Panc1 (cell line): ENCODE data around the gene PAPOLB.

Experiments used
- CTCF ChIP-seq: fragments of 450-650 bp; IDR thresholded peaks from 2 replicates; pipeline ENCODE4 v1.5.1; 2017; ENCODE audit warnings: mild to moderate bottlenecking
- POLR2AphosphoS5 ChIP-seq: IDR thresholded peaks from 2 replicates; pipeline ENCODE4 v1.6.1; 2012; ENCODE audit warnings: mild to moderate bottlenecking, low read depth, low read length, moderate library complexity
- TCF7L2 ChIP-seq: IDR thresholded peaks from 2 replicates; pipeline ENCODE4 v1.6.1; 2011; ENCODE audit warnings: mild to moderate bottlenecking, low read depth, low read length, inconsistent platforms
- TF ChIP-seq, protein P1 (sequence below), 2 experiments: IDR thresholded peaks; 2 replicates each; pipeline ENCODE4 v1.6.1; 2011 to 2012; ENCODE audit warnings: low read depth in 2 of 2, control low read depth in 1 of 2, low read length in 1 of 2, mild to moderate bottlenecking in 1 of 2, moderate library complexity in 1 of 2; ENCODE audit not compliant: insufficient read depth in 1 of 2

DNA sequence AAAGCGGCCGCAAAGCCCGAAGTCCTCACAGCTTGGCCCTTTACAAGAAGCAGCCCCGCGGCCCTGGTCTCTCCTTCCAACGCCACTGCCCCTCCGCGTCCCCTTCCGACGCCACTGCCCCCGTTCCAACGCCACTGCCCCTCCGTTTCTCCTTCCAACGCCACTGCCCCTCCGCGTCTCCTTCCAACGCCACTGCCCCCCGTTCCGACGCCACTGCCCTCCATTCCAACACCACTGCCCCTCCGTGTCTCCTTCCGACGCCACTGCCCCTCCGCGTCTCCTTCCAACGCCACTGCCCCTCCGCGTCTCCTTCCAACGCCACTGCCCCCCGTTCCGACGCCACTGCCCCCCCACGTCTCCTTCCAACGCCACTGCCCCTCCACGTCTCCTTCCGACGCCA lies 53.3 kb downstream of the PAPOLB start:
- no peak for TF ChIP-seq CTCF
- TF ChIP-seq, protein P1, sequence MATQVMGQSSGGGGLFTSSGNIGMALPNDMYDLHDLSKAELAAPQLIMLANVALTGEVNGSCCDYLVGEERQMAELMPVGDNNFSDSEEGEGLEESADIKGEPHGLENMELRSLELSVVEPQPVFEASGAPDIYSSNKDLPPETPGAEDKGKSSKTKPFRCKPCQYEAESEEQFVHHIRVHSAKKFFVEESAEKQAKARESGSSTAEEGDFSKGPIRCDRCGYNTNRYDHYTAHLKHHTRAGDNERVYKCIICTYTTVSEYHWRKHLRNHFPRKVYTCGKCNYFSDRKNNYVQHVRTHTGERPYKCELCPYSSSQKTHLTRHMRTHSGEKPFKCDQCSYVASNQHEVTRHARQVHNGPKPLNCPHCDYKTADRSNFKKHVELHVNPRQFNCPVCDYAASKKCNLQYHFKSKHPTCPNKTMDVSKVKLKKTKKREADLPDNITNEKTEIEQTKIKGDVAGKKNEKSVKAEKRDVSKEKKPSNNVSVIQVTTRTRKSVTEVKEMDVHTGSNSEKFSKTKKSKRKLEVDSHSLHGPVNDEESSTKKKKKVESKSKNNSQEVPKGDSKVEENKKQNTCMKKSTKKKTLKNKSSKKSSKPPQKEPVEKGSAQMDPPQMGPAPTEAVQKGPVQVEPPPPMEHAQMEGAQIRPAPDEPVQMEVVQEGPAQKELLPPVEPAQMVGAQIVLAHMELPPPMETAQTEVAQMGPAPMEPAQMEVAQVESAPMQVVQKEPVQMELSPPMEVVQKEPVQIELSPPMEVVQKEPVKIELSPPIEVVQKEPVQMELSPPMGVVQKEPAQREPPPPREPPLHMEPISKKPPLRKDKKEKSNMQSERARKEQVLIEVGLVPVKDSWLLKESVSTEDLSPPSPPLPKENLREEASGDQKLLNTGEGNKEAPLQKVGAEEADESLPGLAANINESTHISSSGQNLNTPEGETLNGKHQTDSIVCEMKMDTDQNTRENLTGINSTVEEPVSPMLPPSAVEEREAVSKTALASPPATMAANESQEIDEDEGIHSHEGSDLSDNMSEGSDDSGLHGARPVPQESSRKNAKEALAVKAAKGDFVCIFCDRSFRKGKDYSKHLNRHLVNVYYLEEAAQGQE (IDR thresholded peaks at IDR 0.05; ENCODE audit: insufficient read depth in 1 of 2, low read depth in 2 of 2, low read length in 1 of 2) = no peak
- TF ChIP-seq POLR2AphosphoS5 = no peak
- no peak for TF ChIP-seq TCF7L2
